Mucosa of stomach (tissue), 1 donor: Measurements from ENCODE around the gene FBLN7.
"Not testable (repeated sequence)": the region's sequence is repeated elsewhere in the genome, so short reads cannot be mapped to it uniquely, and the experiment has no call there.

Experiments used
- H3K27me3 ChIP-seq: one replicate; pipeline ENCODE4 v1.7.0; 2013; ENCODE audit warnings: mild to moderate bottlenecking, low read length; ENCODE audit not compliant: control insufficient read depth, insufficient read depth
- H3K36me3 ChIP-seq: one replicate; pipeline ENCODE4 v1.7.0; 2013; ENCODE audit warnings: low read length; ENCODE audit not compliant: control insufficient read depth, insufficient read depth
- H3K4me1 ChIP-seq: one replicate; pipeline ENCODE4 v1.7.0; 2013; ENCODE audit warnings: mild to moderate bottlenecking, low read length; ENCODE audit not compliant: control insufficient read depth, insufficient read depth
- H3K4me3 ChIP-seq: one replicate; pipeline ENCODE4 v1.7.0; 2013; ENCODE audit warnings: low read length
- H3K9ac ChIP-seq: one replicate; pipeline ENCODE4 v1.7.0; 2013; ENCODE audit warnings: mild to moderate bottlenecking, low read length, moderate library complexity
- H3K9me3 ChIP-seq: one replicate; pipeline ENCODE4 v1.7.0; 2013; ENCODE audit warnings: mild to moderate bottlenecking, low read length, moderate library complexity; ENCODE audit not compliant: control insufficient read depth
- donor health status: Pancreatic carcinoma.

The FBLN7 gene

DNA sequence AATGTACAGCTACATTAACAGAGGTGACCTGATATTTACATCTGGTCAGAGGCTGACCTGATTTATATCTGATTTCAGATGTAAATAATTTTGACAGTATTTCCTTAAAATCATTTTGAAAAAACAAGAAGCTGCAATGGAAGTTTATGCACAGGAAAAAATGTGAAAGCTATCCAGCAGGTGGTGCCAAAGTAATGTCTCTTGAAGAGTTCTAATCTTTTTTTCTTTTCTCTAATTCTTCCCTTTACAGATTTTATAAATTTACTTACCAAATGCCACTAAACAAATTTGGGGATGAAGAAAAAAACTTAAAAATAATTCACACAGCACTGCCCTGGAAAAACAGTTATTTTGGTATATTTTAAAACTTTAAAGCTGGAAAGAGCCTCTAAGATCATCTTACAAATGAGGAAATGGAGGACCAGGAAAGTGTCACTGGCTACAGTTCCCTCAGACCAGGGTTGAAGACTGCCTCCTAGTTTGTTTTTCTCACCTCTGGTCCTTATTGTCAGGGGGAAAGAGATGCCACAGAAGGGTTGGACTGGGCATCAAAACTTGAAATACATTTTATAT, 16.4 kb upstream of the FBLN7 start:
- H3K36me3 ChIP-seq = no peaks in the 10 kb centered on the region
- H3K9me3 ChIP-seq = no peaks in the 10 kb centered on the region
- H3K4me3 ChIP-seq = no peak overlapping the region
- H3K9ac ChIP-seq = no peak overlapping the region
- H3K4me1 ChIP-seq = no peaks in the 10 kb centered on the region
- H3K27me3 ChIP-seq = no peaks in the 10 kb centered on the region

DNA sequence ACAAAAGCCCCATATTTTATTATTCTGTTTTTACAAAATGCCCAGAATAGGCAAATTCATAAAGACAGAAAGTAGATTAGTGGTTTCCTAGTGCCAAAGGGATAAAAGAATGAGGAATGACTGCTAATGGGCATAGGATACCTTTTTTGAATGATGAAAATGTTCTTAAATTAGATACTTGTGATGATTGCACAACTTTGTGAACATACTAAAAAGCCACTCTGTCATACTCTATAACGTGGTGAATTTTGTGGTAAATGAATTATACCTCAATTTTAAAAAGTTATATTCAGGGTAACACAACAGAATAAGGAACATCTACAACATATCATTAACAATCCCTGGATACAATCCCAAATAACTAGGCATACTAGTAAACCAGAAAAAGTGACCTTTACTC, 9.1 kb upstream of the FBLN7 start:
- Histone ChIP-seq H3K36me3 (no peaks in the 10 kb centered on the region), H3K4me1 (no peaks in the 10 kb centered on the region), H3K4me3 (no peak overlapping the region), H3K9ac (no peak overlapping the region), H3K27me3 (no peaks in the 10 kb centered on the region), H3K9me3 (no peaks in the 10 kb centered on the region)

DNA sequence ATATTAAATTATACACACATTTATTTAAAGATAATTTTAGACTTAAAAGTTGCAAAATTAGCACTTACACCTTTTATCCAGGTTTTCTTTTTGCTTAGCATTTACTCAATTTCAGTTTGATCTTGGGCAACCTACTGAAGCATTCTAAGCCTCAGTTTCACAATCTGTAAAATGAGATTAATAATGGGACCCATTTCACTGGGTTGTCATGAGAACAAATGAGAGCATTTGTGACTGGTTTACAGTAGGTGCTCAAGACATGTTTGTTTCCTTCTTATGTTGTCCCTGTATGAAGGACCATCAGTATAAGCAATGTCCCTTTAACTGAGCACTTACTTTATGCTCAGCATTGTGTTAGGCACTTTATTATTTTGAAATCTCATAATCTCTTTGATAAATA, 4.8 kb upstream of the FBLN7 start:
- Histone ChIP-seq H3K9me3 (no peaks in the 10 kb centered on the region), H3K36me3 (no peaks in the 10 kb centered on the region), H3K4me3 (no peak overlapping the region), H3K4me1 (peaks cover 7% of the 10 kb centered on the region), H3K9ac (no peak overlapping the region), H3K27me3 (peaks cover 16% of the 10 kb centered on the region)

DNA sequence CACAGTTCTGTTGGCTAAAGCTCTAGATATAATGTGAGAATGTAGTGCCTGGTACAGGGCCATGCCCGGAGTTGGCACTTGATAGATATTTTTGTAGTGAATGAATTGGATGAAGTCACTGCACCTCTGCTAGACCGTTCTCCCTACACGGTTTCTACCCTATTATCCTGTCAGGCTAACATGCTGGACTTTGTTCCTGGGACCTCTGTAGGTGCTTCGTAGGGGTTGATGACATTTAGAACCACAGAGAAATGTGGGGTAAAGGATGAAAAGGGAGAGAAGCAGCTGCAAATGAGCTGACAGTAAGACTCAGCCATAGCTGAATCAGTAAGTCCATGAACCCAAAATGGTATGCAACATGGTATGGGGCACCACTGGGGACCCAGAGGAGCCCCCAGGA, 4.1 kb upstream of the FBLN7 start:
- Histone ChIP-seq H3K36me3 (no peaks in the 10 kb centered on the region), H3K9ac (no peak overlapping the region), H3K9me3 (no peaks in the 10 kb centered on the region), H3K27me3 (peaks cover 16% of the 10 kb centered on the region), H3K4me1 (peaks cover 7% of the 10 kb centered on the region), H3K4me3 (no peak overlapping the region)

DNA sequence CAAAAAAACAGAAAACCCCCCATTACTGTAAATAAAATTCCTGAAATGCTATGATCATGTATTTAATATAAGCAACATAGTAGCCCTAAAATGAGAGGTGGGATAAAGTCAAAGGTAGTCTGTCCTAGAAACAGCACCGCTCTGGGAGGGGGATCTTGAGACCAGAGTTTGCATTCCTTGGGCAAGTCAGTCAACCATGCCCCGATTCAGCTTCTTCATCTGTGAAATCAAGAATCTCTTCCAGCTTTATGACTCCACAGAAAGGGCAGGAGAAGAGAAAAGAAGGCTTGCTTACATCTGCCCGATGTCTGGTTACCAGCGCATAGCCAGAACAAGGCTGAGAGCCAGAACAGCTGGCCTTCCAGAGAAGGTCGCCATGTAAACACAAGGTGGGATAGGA, 2.1 kb upstream of the FBLN7 start:
- H3K4me1 ChIP-seq = peaks cover 7% of the 10 kb centered on the region
- no peak overlapping the region for H3K9ac ChIP-seq
- no peaks in the 10 kb centered on the region for H3K9me3 ChIP-seq
- no peaks in the 10 kb centered on the region for H3K36me3 ChIP-seq
- peaks cover 27% of the 10 kb centered on the region for H3K27me3 ChIP-seq
- no peak overlapping the region for H3K4me3 ChIP-seq

DNA sequence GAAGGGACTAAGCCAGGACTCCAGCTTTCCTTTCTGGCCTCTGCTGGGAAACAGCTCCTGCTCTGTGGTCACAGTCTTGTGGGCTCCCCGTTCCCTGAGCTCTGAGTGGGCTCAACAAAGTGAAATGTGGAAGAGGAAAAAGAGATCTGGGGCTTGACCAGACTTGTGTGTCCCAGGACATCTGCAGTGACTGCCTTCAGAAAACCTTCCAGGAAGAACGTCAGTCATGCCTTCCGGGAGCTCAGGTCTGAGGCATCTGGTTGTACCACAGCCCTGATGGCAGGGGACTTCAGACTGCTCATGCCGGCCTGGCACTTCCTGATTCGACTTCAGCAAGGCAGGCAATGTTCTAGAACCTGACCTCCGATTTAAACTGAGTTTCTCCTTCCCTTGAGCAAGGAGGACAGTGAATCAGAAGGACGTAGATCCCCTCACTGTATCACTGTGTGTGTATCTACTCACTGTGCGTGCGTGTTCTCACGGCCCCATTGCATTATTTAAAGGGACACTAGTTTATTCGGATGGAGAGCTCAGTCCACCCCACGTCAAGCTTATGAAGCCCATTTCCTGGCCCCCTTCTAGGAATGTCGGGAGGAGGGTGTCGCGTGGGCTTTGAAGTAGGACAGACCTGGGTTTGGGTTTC, 548 bp upstream of the FBLN7 start:
- H3K9ac ChIP-seq = peak overlapping the region; percentile 47
- peaks cover 28% of the 10 kb centered on the region for H3K27me3 ChIP-seq
- H3K36me3 ChIP-seq = no peaks in the 10 kb centered on the region
- no peaks in the 10 kb centered on the region for H3K9me3 ChIP-seq
- H3K4me3 ChIP-seq = peak overlapping the region; percentile 37
- peaks cover 7% of the 10 kb centered on the region for H3K4me1 ChIP-seq

DNA sequence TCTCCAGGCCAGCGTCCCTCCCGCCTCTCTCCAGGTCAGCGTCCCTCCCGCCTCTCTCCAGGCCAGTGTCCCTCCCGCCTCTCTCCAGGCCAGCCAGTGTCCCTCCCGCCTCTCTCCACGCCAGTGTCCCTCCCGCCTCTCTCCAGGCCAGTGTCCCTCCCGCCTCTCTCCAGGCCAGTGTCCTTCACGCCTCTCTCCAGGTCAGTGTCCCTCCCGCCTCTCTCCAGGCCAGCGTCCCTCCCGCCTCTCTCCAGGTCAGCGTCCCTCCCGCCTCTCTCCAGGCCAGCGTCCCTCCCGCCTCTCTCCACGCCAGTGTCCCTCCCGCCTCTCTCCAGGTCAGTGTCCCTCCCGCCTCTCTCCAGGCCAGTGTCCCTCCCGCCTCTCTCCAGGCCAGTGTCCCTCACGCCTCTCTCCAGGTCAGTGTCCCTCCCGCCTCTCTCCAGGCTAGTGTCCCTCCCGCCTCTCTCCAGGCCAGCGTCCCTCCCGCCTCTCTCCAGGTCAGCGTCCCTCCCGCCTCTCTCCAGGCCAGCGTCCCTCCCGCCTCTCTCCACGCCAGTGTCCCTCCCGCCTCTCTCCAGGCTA, 939 bp downstream of the FBLN7 start:
- H3K36me3 ChIP-seq, H3K9me3 ChIP-seq, H3K9ac ChIP-seq, H3K4me3 ChIP-seq, H3K4me1 ChIP-seq: not testable (repeated sequence)
- peaks cover 28% of the 10 kb centered on the region for H3K27me3 ChIP-seq

DNA sequence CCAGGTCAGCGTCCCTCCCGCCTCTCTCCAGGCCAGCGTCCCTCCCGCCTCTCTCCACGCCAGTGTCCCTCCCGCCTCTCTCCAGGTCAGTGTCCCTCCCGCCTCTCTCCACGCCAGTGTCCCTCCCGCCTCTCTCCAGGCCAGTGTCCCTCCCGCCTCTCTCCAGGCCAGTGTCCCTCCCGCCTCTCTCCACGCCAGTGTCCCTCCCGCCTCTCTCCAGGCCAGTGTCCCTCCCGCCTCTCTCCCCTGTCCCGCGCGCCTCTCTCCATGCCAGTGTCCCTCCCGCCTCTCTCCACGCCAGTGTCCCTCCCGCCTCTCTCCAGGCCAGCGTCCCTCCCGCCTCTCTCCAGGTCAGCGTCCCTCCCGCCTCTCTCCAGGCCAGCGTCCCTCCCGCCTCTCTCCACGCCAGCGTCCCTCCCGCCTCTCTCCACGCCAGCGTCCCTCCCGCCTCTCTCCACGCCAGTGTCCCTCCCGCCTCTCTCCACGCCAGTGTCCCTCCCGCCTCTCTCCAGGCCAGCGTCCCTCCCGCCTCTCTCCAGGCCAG, 1.5 kb downstream of the FBLN7 start:
- H3K4me1 ChIP-seq, H3K4me3 ChIP-seq, H3K36me3 ChIP-seq, H3K9ac ChIP-seq, H3K9me3 ChIP-seq: not testable (repeated sequence)
- peaks cover 28% of the 10 kb centered on the region for H3K27me3 ChIP-seq

DNA sequence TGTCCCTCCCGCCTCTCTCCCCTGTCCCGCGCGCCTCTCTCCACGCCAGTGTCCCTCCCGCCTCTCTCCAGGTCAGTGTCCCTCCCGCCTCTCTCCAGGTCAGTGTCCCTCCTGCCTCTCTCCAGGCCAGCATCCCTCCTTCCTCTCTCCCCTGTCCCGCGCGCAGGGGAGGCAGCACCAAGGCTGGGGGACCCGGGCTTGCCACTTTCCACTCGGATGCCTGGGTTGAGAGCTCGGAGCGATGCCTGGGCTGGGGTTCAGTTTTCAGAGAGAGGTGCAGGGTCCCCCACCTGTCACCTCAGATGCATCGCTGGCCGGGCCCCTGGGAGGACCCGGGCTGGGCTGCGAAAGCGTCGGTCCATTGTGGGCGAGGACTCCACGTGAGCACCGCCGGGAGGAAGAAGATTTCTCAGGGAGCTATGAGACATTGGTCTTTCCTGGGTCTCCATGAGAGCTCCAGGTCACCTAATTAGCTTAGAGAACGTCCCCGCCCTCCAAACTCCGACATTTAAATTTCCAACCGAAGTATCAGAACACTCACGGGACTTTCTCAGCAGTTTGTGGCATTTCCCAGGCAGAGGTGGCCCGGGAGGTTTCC, 2.1 kb downstream of the FBLN7 start:
- no peaks in the 10 kb centered on the region for H3K36me3 ChIP-seq
- no peak overlapping the region for H3K9ac ChIP-seq

DNA sequence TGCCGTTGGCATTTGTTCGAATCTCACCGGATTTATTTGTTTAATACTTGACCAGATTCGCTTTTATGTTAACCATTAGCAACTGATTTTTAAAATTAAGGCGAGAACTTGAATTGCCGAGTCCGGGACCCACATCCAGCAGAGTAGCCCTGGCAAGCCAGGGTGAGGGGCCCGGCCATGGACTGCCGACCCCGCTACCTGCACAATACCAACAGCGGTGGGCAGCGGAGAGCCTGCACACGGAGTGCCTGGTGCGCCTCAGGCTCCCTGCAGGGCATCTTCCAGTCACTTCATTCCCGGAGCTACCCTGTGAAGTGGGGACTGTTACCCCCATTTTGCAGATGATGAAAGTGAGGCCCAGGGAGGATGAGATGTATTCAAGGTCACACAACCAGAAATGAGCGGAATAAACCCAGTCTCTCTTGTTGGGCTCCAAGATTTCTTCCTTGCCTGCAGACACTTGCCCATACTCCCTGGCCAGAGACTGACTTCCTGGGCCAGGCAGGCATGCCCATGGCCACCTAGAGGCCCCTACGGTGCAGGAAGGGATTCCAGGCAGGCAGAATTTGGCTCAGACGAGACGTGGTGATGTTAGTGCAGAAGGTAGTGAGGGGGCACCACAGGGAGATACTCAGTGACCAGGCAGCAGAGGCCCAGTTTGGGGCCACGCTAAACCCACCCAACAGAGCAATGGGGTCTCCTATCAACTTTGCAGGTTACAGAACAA, 2.9 kb downstream of the FBLN7 start:
- H3K9me3 ChIP-seq = no peaks in the 10 kb centered on the region
- H3K4me1 ChIP-seq = peaks cover 7% of the 10 kb centered on the region
- H3K4me3 ChIP-seq = no peak overlapping the region
- H3K36me3 ChIP-seq = no peaks in the 10 kb centered on the region
- H3K9ac ChIP-seq = no peak overlapping the region
- H3K27me3 ChIP-seq = peaks cover 28% of the 10 kb centered on the region

More for the DNA sequence above, 2.1 kb downstream of the FBLN7 start:
- H3K9me3 ChIP-seq = no peaks in the 10 kb centered on the region
- peaks cover 7% of the 10 kb centered on the region for H3K4me1 ChIP-seq
- H3K4me3 ChIP-seq = no peak overlapping the region
- peaks cover 28% of the 10 kb centered on the region for H3K27me3 ChIP-seq

DNA sequence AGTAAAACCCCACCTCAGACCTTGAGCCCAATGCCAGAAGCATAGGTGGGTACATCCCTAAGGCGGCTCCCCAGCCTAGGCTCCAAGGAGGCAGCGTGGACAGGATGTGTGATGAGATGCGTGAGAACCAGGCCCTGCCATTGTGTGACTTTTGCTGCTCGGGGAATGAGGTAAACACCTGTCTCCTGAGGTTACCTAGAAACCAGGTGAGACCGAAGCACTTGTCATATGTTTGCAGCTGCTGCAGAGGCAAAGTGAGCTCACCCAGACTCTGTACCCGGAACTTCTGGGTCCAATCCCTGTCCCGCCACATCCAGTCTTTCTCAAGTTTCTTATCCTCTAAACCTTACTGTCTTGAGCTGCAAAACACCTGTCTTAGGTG, 3.4 kb downstream of the FBLN7 start:
- no peak overlapping the region for H3K9ac ChIP-seq
- H3K36me3 ChIP-seq = no peaks in the 10 kb centered on the region
- H3K27me3 ChIP-seq = peaks cover 24% of the 10 kb centered on the region
- peaks cover 7% of the 10 kb centered on the region for H3K4me1 ChIP-seq
- no peaks in the 10 kb centered on the region for H3K9me3 ChIP-seq
- no peak overlapping the region for H3K4me3 ChIP-seq
